NCI-H1092 (cell line): ENCODE data around the gene GOLGA1.
"Not testable (repeated sequence)": the region's sequence is repeated elsewhere in the genome, so short reads cannot be mapped to it uniquely, and the experiment has no call there.

Source experiments
- DNase-seq: peaks from one replicate; lab custom pipeline; 2025; lab: John Stamatoyannopoulos, UW

GOLGA1 gene, protein sequence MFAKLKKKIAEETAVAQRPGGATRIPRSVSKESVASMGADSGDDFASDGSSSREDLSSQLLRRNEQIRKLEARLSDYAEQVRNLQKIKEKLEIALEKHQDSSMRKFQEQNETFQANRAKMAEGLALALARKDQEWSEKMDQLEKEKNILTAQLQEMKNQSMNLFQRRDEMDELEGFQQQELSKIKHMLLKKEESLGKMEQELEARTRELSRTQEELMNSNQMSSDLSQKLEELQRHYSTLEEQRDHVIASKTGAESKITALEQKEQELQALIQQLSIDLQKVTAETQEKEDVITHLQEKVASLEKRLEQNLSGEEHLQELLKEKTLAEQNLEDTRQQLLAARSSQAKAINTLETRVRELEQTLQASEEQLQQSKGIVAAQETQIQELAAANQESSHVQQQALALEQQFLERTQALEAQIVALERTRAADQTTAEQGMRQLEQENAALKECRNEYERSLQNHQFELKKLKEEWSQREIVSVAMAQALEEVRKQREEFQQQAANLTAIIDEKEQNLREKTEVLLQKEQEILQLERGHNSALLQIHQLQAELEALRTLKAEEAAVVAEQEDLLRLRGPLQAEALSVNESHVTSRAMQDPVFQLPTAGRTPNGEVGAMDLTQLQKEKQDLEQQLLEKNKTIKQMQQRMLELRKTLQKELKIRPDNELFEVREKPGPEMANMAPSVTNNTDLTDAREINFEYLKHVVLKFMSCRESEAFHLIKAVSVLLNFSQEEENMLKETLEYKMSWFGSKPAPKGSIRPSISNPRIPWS

DNA sequence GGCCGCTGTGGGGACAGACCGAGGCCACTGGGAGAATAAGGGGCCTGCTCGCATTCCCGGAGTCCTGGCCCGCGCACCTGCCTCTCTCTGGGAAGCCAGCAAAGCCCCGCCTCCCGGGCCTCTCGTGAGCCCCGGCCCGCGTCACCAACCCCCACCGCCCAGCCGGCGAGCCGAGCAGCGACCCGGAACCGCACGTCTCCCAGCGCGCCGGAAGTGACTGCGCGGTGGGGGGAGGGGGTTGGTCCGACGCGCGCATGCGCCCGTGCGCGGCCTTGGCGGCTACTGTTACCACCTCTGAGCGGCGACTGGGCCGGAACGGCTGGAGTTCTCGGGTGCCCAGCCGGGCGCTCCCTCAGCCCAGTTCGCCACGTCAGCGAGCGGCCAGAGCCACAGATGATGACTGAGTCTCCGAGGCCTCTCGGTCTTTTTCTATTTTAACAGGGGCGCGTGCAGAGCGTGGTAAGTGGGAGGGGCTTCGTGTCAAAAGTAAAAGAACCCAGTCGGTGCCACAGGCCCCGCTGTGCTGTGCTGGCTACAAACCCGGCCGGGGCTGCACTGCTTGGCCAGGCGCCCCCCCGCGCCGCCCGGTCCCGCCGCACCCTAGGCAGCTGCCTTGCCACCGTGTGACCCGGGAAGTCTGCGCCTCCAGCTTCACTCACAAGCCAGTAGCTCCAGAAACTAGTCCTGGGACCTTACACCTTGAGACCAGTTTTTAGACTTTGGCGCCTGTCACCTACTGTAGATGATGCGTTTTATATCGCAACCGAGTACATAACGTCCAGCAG is at the start of gene GOLGA1:
Gene GOLGA1 (minus strand): TSS at position 190 of the 785 bp plus-strand sequence. CDS start 2,372 bp downstream, outside the sequence.
- DNase-seq = peak; percentile 91

DNA sequence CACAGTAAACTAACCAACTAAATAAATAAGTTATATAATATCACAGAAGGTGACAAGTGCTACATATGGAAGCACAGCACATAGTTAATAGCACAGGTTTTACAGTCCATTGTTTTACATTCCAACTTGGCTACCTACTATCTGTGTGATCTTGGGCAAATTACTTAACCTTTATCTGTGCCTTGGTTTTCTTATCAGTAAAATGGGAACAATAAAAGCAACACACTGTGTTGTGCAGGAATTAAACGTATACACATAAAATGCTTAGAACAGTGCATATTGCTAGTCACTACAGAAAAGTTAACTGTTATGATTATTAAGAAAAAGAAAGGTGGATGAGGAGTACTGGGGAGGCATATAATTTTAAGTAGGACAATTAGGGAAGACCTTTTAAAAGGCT is 42.8 kb upstream of the GOLGA1 start:
- no peak for DNase-seq

DNA sequence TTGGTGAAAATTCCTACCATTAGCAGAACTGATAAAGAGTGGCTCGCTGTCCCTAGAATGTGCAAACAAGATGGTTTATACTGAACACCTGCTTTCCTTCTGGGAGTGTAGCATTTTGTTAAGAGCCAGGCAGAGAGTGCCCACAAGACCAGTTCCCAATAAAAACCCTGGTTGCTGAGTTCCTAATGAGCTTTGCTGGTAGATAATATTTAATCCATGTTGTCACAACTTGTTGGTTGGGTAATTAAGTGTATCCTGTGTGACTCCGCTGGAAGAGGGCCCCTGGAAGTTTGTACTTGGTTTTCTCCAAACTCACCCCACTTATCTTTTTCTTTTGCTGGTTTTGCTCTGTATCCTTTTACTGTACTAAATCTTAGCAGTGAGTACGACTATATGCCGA is 39.5 kb upstream of the GOLGA1 start:
- DNase-seq = no peak

DNA sequence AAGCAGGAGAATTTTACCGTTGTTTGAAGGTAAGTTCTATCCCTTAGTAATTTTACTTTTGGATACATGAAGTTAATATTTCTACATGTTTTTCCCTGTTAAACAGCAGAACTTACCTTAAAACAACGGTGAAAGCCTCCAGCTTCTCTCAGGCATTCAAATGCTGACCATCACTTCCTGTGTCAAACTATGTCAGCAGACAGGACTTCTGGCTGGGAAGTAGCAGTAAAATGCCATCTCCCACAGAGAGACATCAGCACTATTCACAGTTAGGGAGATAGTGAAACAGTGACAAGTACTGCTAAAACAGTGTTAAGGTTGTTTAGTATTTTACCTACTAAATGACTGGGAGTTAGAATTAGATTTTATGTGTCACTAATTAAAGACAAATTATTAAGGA is 34.2 kb upstream of the GOLGA1 start:
- no peak for DNase-seq

DNA sequence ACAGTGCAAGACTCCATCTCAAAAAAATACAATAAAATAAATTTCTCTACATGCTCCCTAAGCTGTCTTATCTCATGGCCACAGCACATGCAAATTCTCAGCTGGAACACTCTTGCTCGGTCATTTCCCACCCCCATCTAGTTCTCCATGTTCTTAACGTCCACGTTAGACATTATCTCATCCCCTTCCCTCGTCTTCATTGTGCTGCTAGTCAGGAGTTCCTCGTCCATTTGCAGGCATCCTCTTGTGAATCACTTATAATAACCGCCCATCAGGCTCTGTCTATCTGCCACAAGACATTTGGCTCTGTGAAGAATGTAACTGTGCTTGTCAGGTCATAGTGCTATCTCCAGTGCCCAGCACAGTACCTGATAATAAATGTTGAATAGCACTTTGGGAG is 32.9 kb upstream of the GOLGA1 start:
- DNase-seq = no peak

DNA sequence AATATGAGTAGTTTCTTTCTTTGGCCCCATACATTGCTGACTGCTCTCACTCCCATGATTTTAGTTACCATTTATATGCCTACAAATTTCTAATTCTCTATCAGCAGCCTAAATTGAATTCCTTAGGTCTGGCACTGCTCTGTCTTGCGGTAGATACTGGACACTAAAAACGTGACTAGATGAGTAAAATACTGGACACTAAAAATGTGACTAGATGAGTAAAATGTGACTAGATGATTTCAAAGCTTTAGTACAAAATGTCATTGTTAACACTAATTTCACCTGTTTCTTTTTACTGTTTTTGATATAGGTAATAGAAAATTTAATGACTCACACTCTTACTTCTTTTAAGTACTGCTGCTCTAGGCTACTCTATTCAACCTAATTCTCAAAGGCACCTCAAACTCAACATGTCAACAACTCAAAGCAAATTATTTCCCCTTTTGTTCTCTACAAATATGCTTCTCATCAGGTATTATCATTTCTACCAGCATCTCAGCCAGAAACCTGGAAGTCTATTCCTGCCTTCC is 31.4 kb upstream of the GOLGA1 start:
- DNase-seq = no peak

DNA sequence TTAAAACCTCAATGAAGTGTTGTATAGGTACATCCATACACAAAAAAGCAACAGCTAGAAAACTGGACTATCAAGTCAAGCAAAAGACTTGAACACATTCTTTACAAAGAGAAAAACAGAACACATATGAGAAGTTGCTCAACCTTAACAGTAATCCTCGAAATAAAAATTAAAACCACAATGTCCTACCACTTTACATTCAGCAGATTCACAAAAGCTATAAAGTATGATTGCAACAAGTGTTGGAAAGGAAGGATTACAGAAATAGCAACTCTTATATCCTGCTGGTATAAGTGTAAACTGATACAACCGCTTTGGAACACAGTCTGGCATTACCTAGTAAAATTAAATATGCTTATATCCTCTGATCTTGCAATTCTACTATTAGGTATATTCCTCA is 28.5 kb upstream of the GOLGA1 start:
- DNase-seq = no peak

DNA sequence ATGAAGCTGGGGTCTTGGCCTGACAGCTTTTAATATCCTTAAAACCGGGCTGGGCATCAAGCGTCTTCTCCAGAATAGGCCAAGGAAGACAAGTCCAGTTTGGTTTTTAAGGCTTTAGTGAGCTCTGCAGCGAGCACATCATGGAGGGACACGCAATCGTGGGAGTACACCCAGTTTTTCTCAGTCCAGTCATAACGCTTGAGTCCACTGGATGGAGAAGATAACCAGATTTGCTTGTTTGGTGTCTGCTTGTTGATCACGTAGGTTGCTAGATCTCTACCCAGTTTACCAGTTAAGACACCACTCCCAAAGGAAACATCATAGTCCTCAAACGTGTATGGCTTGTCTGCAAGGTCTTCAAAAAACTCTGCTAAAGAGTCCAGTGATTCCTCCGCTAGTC is 27.4 kb upstream of the GOLGA1 start:
- DNase-seq = no peak

DNA sequence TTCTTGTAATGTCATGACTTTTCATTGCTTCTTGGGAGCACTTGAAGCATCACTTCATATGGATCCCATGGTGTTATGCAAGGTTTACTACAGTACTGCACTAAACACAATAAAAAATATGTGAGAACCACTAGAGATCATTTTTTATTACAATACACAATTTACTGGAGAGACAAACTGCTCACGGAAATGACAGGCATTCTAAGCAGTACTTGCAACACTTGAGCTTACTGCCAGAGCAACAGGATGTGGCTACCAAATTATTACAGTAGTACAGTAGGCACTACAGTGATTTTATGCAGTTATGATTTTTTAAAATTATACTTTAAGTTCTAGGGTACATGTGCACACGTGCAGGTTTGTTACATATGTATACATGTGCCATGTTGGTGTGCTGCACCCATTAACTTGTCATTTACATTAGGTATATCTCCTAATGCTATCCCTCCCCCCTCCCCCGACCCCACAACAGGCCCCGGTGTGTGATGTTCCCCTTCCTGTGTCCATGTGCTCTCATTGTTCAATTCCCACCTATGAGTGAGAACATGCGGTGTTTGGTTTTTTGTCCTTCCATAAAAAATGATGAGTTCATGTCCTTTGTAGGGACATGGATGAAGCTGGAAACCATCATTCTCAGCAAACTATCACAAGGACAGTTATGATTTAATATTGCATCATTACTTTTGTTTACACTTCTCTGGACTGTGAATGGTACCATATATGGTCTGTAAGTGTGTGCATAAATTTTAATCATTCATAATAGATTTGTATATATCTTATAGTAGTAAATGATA is 25.1 kb upstream of the GOLGA1 start:
- DNase-seq = not testable (repeated sequence)

DNA sequence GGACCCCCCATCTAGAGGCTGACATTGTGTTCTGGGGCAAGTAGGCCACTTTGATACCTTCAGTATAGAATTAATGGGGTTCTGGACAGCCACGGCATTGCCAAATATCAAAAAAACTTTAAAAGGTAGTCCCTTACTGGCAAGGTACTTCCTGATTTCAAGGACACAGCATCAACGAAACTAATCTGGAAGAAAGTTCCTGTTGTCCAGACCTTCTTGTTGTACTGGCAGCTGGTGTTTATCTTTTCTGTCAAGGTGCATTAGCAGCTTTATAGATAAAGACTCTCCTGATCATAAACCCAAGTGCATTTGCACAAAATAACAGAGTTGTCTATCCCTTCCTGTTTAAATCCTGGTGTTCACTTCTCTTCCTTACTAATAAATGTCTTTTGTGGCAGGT is 23.7 kb upstream of the GOLGA1 start:
- no peak for DNase-seq

DNA sequence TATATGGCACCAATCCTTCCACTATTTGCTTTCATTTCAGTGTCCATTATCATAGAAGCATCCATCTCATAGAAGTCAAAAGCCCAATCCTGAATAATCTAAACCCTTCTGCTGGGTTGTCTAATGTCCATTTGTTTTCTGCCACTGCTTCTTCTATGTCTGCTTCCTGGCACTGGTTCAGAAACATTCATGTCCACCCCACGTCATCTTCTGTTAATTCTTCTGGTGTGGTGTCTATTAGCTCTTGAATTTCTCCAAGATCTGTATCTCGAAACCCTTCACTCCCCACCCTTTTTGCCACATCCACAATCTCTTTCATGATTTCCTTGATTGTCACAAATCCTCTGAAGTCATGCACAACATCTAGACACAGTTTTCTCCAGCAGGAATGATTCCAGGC is 23.2 kb upstream of the GOLGA1 start:
- DNase-seq = no peak

DNA sequence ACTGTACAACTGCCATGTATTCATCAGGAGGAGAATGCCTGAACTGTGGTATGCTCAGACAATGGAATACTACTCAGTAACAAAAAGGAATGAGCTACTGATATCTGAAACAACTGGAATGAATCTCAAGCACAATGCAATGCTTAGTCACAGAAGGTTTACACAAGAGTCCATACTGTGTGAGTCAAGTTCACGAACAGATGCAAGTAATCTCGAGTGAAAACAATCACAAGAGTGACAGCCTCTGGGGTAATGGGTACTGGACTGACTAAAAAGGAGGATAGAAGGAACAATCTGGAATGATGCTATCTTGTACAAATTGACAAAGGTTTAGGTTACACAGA is 19.5 kb upstream of the GOLGA1 start:
- no peak for DNase-seq

DNA sequence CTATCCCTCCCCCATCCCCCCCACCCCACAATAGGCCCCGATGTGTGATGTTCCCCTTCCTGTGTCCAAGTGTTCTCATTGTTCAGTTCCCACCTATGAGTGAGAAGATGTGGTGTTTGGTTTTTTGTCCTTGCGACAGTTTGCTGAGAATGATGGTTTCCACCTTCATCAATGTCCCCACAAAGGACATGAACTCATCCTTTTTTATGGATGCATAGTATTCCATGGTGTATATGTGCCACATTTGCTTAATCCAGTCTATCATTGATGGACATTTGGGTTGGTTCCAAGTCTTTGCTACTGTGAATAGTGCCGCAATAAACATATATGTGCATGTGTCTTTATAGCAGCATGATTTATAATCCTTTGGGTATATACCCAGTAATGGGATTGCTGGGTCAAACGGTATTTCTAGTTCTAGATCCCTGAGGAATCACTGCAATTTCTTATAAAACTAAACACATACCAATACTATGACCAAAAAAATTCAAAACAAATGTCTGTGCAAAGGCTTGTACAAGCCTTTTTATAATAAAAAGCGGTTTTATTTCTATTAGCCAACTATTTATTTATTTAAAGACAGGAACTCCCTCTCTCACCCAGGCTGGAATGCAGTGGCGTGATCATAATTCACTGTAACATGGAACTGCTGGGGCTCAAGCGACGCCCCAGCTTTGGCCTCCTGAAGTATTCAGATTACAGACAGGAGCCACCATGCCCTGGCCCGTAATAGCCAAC is 19.0 kb upstream of the GOLGA1 start:
- DNase-seq = not testable (repeated sequence)

DNA sequence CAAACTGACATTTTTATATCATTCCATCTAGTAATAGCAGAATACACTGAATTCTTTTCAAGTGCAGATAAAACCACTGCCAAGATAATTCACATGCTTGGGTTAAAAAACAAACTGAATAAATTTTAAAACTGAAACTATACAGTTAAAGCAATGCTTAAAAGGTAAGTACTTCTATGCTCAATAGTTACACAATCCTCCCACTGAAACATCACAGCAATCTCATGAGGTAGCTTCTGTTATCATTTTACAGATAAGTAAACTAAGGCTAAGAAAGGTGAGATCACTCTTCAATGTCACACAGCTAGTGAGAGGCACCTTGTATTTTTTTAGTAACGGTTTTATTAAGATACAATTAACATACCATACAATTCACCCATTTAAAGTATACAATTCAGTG is 13.4 kb upstream of the GOLGA1 start:
- DNase-seq = no peak

DNA sequence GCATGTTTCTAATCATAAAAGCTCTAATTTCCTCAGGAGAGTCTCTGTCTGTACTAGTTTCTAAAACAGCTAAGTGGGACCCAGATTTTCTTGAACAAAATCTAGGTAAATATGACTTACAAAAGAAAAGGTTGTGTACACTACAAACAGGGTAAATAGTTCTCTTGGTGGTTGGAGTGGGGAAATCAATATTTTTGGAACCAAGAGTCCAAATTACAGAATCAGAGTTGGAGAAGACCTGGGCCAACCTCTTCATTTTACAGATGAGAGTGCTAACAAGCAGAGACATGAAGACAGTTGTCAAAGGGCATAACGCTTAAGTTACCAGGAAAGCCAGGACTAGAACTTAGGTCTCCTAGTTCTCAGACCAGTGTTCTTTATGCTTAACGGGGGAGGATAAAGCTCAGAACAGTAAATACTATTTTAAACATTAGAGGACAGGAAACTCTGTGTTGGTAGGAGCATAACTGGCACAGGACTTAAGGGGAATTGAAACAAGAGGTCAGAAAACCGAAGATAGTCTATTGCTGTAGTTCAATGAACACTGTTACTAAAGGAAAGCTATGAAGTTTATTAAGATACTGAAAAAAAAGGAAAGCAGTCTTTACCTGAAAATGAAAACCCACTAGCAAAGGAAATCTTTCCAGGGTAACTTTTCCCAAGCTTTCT is 9.3 kb upstream of the GOLGA1 start:
- DNase-seq = no peak

DNA sequence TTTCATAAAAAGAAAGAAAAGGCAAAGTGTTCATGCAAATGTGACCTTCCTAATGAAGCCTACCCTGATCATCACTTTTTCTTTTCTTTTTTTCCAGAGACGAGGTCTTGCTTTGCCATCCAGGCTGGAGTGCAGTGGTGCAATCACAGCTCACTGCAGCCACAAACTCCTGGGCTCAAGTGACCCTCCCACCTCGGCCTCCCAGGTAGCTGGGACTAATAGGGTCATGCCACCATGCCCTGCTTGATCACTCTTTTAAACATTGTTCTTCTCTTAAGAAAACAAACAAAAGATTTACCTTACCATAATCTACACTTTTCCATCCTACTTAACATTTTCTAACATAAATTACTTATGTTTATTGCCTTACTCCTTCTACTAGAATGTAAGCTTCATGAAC is 8.5 kb upstream of the GOLGA1 start:
- no peak for DNase-seq

DNA sequence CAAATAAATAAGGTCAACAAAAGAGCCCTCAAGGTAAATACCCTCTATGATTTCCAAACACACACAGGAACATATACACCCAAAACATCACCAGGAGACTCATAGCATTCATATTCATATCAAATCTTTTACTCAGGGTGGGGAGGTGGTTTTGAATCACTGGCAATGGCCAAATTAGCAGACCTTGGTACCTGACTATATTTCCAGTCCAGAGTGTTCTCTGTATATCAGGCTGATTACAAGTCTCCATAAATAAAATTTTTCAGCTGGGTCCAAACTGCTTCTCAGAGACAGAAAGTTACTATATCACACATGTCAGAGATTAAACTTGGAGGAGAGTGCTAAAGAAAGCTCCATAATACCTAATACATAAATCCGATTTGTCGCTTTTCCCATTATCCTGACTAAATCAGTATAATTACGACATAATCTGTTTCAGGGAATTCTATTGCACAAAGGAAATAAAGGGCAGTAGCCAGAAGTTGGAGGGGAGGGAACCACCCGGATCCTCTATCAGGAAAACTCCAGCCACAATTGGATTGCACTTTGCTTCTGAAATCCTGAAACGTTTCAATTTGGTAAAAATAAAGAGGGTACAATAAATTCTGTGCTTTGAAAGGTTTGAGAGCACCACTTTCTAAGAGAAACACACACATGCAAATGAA is 7.0 kb upstream of the GOLGA1 start:
- DNase-seq = no peak

DNA sequence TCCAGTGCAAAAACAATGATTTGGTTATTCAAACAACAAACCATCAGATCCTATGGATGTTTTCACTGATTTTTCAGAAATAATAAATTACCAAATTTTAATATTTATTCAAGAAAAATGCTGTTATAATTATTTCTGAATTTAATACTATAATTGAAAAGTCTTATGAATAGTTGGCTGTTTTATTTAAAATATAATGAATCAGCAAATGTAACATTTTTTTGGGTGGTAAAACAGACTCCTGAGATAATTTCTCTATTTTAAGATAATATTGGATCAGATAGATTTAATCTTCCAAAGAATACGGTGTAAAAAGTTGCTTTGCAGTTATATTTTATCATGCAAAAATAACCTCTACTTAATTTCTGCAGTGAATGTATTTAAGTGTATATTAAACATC is 5.3 kb upstream of the GOLGA1 start:
- no peak for DNase-seq

DNA sequence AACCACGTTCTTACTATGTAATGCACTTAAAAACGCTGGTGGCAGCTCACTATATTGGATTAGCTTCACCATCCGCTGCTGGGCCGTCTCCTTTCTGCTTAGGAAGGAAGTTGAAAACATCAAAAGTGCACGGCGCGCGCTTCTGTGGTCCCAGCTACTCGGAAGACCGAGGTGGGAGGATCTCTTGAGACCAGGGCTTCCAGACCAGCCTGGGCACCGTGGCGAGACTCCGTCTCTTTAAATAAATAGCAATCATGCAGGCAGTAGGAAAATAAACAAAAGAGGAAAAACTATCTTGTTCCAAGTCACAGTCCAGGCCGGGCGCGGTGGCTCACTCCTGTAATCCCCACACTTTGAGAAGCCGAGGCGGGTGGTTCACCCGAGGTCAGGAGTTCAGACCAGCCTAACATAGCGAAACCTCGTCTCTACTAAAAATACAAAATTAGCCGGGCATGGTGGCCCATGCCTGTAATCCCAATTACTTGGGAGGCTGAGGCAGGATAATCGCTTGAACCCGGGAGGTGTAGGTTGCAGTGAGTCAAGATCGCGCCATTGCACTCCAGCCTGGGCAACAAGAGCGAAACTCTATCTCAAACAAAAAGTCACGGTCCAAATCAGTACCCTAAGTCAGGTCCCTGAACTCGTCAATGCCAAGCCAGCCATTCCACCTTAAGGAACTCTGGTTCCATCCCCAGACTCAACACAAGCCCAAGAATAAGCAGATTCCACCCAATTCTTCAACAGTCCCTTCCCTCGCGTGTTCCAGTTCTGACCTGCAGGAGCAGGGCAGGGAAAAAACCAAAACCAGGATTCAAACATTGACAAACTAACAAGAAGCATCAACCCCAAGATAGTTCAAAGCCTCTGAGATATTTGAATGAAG is 1.0 kb upstream of the GOLGA1 start:
- no peak for DNase-seq
